ENCODE measurements around the gene CDKN3.

DNA sequence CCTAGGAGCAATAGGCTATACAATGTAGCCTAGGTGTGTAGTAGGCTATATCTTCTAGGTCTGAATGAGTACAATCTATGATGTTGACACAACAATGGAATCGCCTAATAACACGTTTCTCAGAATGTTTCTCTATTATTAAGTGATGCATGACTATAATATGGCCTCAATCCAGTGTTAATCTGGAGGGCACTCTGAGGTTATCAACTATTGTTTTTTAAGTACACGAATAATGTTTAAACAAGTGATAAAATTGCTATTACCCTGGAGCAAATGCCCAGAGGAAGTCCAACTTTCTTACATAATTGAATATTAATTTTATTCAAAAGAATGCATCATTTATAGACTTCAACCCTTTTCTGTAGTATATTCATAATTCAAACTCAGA is 60.8 kb downstream of the CDKN3 start:
- TF ChIP-seq, protein P1, sequence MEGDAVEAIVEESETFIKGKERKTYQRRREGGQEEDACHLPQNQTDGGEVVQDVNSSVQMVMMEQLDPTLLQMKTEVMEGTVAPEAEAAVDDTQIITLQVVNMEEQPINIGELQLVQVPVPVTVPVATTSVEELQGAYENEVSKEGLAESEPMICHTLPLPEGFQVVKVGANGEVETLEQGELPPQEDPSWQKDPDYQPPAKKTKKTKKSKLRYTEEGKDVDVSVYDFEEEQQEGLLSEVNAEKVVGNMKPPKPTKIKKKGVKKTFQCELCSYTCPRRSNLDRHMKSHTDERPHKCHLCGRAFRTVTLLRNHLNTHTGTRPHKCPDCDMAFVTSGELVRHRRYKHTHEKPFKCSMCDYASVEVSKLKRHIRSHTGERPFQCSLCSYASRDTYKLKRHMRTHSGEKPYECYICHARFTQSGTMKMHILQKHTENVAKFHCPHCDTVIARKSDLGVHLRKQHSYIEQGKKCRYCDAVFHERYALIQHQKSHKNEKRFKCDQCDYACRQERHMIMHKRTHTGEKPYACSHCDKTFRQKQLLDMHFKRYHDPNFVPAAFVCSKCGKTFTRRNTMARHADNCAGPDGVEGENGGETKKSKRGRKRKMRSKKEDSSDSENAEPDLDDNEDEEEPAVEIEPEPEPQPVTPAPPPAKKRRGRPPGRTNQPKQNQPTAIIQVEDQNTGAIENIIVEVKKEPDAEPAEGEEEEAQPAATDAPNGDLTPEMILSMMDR (IDR thresholded peaks at IDR 0.05; ENCODE audit: insufficient read depth, low read depth, low read length) = no peak
- no peak for TF ChIP-seq EZH2 (IDR thresholded peaks at IDR 0.05; ENCODE audit: insufficient read depth, low read length)
